B cell (primary cell): ENCODE results near the gene QRICH1. TPM values are rescaled to one million over a fixed set of nuclear protein-coding genes. Genes with fewer than 3 reads are reported as not detected.

Experiments
- ATAC-seq: fragments of 200-7000 bp; cut with Tn5 transposase; one replicate; pipeline ENCODE4 v1.10.0; 2021; ENCODE audit warnings: low read depth, mild to moderate bottlenecking, moderate number of reproducible peaks, moderate library complexity
- CTCF ChIA-PET: fragments of 350-600 bp; sonication (Branson Sonifier 250); formaldehyde crosslinking; loops from one replicate; lab custom pipeline; 2021; ENCODE audit warnings: antibody characterized with exemption, inconsistent platforms; lab: Charles Lee
- POLR2A ChIA-PET: fragments of 350-600 bp; sonication (Branson Sonifier 250); formaldehyde crosslinking; loops from one replicate; lab custom pipeline; 2021; ENCODE audit warnings: antibody characterized with exemption; lab: Charles Lee
- DNase-seq: peaks from one replicate; pipeline ENCODE4 v3.0.0; 2013
- H2AFZ ChIP-seq: 2 replicates; pipeline ENCODE4 v1.6.1; 2012; ENCODE audit warnings: mild to moderate bottlenecking, low read depth, low read length; ENCODE audit not compliant: insufficient read depth, poor library complexity, severe bottlenecking
- H3K27ac ChIP-seq, 2 donors: 1 replicate in 1 of 2; 2 replicates in 1 of 2; pipeline ENCODE4 v1.5.1; 2012 to 2013; ENCODE audit warnings: low read length in 2 of 2, mild to moderate bottlenecking in 2 of 2, moderate library complexity in 1 of 2
- H3K27me3 ChIP-seq, 4 experiments: fragments of 200-600 bp in 1 of 4; sonication (generic) in 1 of 4; replicated peaks in 1 of 4; 1 replicate in 2 of 4; 2 replicates in 2 of 4; pipeline versions ENCODE4 v1.6.1 to v1.7.0; 2013 to 2016; ENCODE audit warnings: low read length in 3 of 4, mild to moderate bottlenecking in 2 of 4, mixed read lengths in 1 of 4, moderate library complexity in 1 of 4; ENCODE audit not compliant: insufficient read depth in 4 of 4, control insufficient read depth in 3 of 4; ENCODE audit errors: control extremely low read depth in 1 of 4
- H3K36me3 ChIP-seq, 2 experiments: replicated peaks in 1 of 2; 1 replicate in 1 of 2; 2 replicates in 1 of 2; pipeline versions ENCODE4 v1.6.1 to v1.7.1; 2013; ENCODE audit warnings: low read length in 1 of 2; ENCODE audit not compliant: insufficient read depth in 2 of 2, control insufficient read depth in 1 of 2; ENCODE audit errors: control extremely low read depth in 1 of 2, extremely low read depth in 1 of 2
- H3K4me1 ChIP-seq, 2 donors: fragments of 200-600 bp in 1 of 2; sonication (generic) in 1 of 2; 1 replicate in 1 of 2; 2 replicates in 1 of 2; pipeline versions ENCODE4 v1.5.1 to v1.6.1; 2013 to 2017; ENCODE audit warnings: low read length in 2 of 2; ENCODE audit not compliant: control insufficient read depth in 2 of 2, insufficient read depth in 2 of 2
- H3K4me2 ChIP-seq: replicated peaks from 2 replicates; pipeline ENCODE3; 2012; ENCODE audit warnings: mild to moderate bottlenecking, low read depth, low read length; ENCODE audit not compliant: poor library complexity, severe bottlenecking
- H3K4me3 ChIP-seq, 5 experiments: fragments of 200-600 bp in 1 of 5; sonication (generic) in 1 of 5; 1 replicate in 3 of 5; 2 replicates in 2 of 5; pipeline versions ENCODE4 v1.5.1 to v1.7.0; 2011 to 2016; ENCODE audit warnings: low read length in 4 of 5, mild to moderate bottlenecking in 4 of 5, low read depth in 2 of 5, control low read depth in 1 of 5, moderate library complexity in 1 of 5; ENCODE audit not compliant: insufficient read depth in 1 of 5; ENCODE audit errors: control extremely low read depth in 1 of 5, extremely low read depth in 1 of 5
- H3K79me2 ChIP-seq: fragments of 200-600 bp; sonication (generic); one replicate; pipeline ENCODE4 v1.6.0; 2016; ENCODE audit warnings: low read length; ENCODE audit not compliant: control insufficient read depth, insufficient read depth
- H3K9ac ChIP-seq: fragments of 200-600 bp; sonication (generic); 2 replicates; pipeline ENCODE4 v1.6.1; 2017; ENCODE audit warnings: mild to moderate bottlenecking, low read length, moderate library complexity
- H3K9me3 ChIP-seq, 3 donors: one replicate each; pipeline versions ENCODE4 v1.6.1 to v1.7.1; 2013; ENCODE audit warnings: low read length in 2 of 3; ENCODE audit not compliant: control insufficient read depth in 2 of 3, insufficient read depth in 1 of 3; ENCODE audit errors: control extremely low read depth in 1 of 3
- H4K20me1 ChIP-seq: 2 replicates; pipeline ENCODE4 v1.6.0; 2012; ENCODE audit warnings: mild to moderate bottlenecking, low read length; ENCODE audit not compliant: insufficient read depth, control insufficient read depth, poor library complexity, severe bottlenecking
- H3K27ac Mint-ChIP-seq: one replicate; pipeline ENCODE4 v1.8.0; 2021; ENCODE audit warnings: mixed read lengths
- H3K27me3 Mint-ChIP-seq: one replicate; pipeline ENCODE4 v1.8.0; 2021; ENCODE audit warnings: mixed read lengths
- H3K4me1 Mint-ChIP-seq: one replicate; pipeline ENCODE4 v1.8.0; 2021; ENCODE audit warnings: mixed read lengths
- H3K4me3 Mint-ChIP-seq: one replicate; pipeline ENCODE4 v1.8.0; 2021; ENCODE audit warnings: mixed read lengths
- H3K9me3 Mint-ChIP-seq: one replicate; pipeline ENCODE4 v1.8.0; 2022; ENCODE audit warnings: mixed read lengths; ENCODE audit not compliant: insufficient read depth
- EZH2 ChIP-seq: IDR thresholded peaks from 2 replicates; pipeline ENCODE4 v1.6.1; 2012; ENCODE audit warnings: borderline replicate concordance, low read depth, mild to moderate bottlenecking, moderate library complexity, low read length; ENCODE audit not compliant: insufficient read depth, poor library complexity, severe bottlenecking
- WGBS: methylation state at CpG from one replicate; pipeline ENCODE4 v1.1.5; 2013; ENCODE audit warnings: missing lambda C conversion rate; ENCODE audit not compliant: insufficient coverage; 5-methylcytosine and 5-hydroxymethylcytosine counted together
- intact Hi-C: fragments of 100-400 bp; cut with micrococcal nuclease; formaldehyde crosslinking; loops from one replicate; pipeline ENCODE4 v1.10.0; 2022
- polyA plus RNA-seq: library from polyadenylated mRNA; depleted of rRNA; stranded (reverse); fragments of >200 nt; gene quantifications from 2 replicates; pipeline ENCODE4 v1.2.3, GENCODE V29; 2012
- total RNA-seq, 2 donors: library from RNA; stranded (reverse); fragments of 120-200 nt in 1 of 2; gene quantifications; 1 replicate in 1 of 2; 2 replicates in 1 of 2; pipeline versions ENCODE4 v1.2.3 to v1.2.4, GENCODE V29; 2013 to 2022
- TF ChIP-seq, protein P1 (sequence below): fragments of 200-600 bp; IDR thresholded peaks from one replicate; pipeline ENCODE4 v1.8.0; 2022; ENCODE audit warnings: antibody characterized with exemption, mild to moderate bottlenecking

Gene QRICH1
- total and polyA plus RNA-seq, 2 donors (not counting 1 experiment from before 2014, with no cell fraction given) = 179 to 187 TPM

DNA sequence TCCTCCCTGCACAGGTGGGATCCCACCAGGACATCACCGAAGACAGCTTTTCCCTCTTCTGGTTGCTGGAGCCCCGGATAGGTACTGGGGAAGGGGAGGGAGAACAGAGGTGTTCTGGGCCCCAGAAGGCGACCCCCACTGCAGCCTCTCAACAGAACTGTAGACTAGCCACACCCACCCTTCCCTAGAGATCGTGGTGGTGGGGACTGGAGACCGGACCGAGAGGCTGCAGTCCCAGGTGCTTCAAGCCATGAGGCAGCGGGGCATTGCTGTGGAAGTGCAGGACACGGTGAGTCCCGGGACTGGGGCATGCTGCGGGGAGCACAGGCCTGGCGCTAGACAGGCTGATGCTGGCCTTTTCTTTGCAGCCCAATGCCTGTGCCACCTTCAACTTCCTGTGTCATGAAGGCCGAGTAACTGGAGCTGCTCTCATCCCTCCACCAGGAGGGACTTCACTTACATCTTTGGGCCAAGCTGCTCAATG, 71.1 kb downstream of the QRICH1 start:
- peak overlapping the region; percentile 7 to 92 (median 89) for H3K4me3 ChIP-seq
- peak overlapping the region; percentile 96 to 98 for H3K27ac ChIP-seq
- no peaks in the 10 kb centered on the region for H3K9me3 ChIP-seq
- peaks cover 30 to 55% of the 10 kb centered on the region in 2 donors for H3K4me1 ChIP-seq
- H3K4me2 ChIP-seq = peak overlapping the region; percentile 98
- H3K4me3 Mint-ChIP-seq = peak overlapping the region; percentile 96
- ChIA-PET POLR2A (interaction anchor here (1.6 to 6.4 kb wide), 5 partner anchors 15 to 104 kb away, joined by 7 to 116 read pairs (median 14); partner anchors contain the start of genes ARIH2, P4HTM, QRICH1 and USP19), CTCF (interaction anchor here (1.9 to 3.7 kb wide), 4 partner anchors 9 to 33 kb away, joined by 10 to 52 read pairs (median 34); partner anchors contain the start of genes P4HTM and WDR6)
- H3K9ac ChIP-seq = peak overlapping the region; percentile 98
- ATAC-seq (no peak), DNase-seq (peak; percentile 41)
- peak overlapping the region; percentile 89 for H2AFZ ChIP-seq
- no peaks in the 10 kb centered on the region for H3K27me3 Mint-ChIP-seq
- H3K27me3 ChIP-seq = no peaks in the 10 kb centered on the region
- H3K27ac Mint-ChIP-seq = peak overlapping the region; percentile 97
- peaks cover 45% of the 10 kb centered on the region for H3K79me2 ChIP-seq
- peaks cover 0 to 36% of the 10 kb centered on the region in 2 experiments for H3K36me3 ChIP-seq
- TF ChIP-seq, protein P1, sequence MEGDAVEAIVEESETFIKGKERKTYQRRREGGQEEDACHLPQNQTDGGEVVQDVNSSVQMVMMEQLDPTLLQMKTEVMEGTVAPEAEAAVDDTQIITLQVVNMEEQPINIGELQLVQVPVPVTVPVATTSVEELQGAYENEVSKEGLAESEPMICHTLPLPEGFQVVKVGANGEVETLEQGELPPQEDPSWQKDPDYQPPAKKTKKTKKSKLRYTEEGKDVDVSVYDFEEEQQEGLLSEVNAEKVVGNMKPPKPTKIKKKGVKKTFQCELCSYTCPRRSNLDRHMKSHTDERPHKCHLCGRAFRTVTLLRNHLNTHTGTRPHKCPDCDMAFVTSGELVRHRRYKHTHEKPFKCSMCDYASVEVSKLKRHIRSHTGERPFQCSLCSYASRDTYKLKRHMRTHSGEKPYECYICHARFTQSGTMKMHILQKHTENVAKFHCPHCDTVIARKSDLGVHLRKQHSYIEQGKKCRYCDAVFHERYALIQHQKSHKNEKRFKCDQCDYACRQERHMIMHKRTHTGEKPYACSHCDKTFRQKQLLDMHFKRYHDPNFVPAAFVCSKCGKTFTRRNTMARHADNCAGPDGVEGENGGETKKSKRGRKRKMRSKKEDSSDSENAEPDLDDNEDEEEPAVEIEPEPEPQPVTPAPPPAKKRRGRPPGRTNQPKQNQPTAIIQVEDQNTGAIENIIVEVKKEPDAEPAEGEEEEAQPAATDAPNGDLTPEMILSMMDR = no peak
- no peak for TF ChIP-seq EZH2
- H3K9me3 Mint-ChIP-seq = no peaks in the 10 kb centered on the region
- H3K4me1 Mint-ChIP-seq = peaks cover 63% of the 10 kb centered on the region
- peaks cover under 1% of the 10 kb centered on the region for H4K20me1 ChIP-seq
- intact Hi-C loops = loop anchor here (5.0 to 10.0 kb wide), 2 partner anchors 308 to 465 kb away; partner anchors contain the start of genes IP6K2 and PFKFB4
- 28% methylated on average over 9 of the region's 12 CpGs for WGBS
